Right lobe of liver (tissue), 6 donors: Measurements from ENCODE around the gene ZMIZ1. TPM values are rescaled to one million over a fixed set of nuclear protein-coding genes. Genes with fewer than 3 reads are reported as not detected.

Source experiments
- ATAC-seq, 4 donors: fragments of 200-7000 bp; cut with Tn5 transposase; one replicate each; pipeline ENCODE4 v1.9.1; 2020; ENCODE audit warnings: mild to moderate bottlenecking in 4 of 4, moderate library complexity in 4 of 4
- DNase-seq, 3 donors: peaks; one replicate each; pipeline ENCODE4 v3.0.0-alpha.2; 2020
- H3K27ac ChIP-seq, 3 donors: fragments of 200-600 bp; one replicate each; pipeline ENCODE4 v1.8.0; 2022
- H3K27me3 ChIP-seq, 2 donors: fragments of 200-600 bp; one replicate each; pipeline ENCODE4 v1.8.0; 2022
- H3K36me3 ChIP-seq, 4 donors: fragments of 200-600 bp; sonication (generic) in 1 of 4; one replicate each; pipeline versions ENCODE4 v1.5.1 to v1.8.0; 2017 to 2022; ENCODE audit warnings: control low read depth in 1 of 4
- H3K4me1 ChIP-seq, 4 donors: fragments of 200-600 bp; sonication (generic) in 1 of 4; one replicate each; pipeline versions ENCODE4 v1.5.1 to v1.8.0; 2017 to 2022; ENCODE audit warnings: control low read depth in 1 of 4
- H3K4me3 ChIP-seq, 3 donors: fragments of 200-600 bp; one replicate each; pipeline ENCODE4 v1.8.0; 2022
- H3K9me3 ChIP-seq, 4 donors: fragments of 200-600 bp; sonication (generic) in 1 of 4; one replicate each; pipeline versions ENCODE4 v1.5.1 to v1.8.0; 2017 to 2022; ENCODE audit warnings: control low read depth in 1 of 4
- CTCF ChIP-seq, 4 donors: fragments of 200-600 bp in 3 of 4; fragments of 450-650 bp in 1 of 4; IDR thresholded peaks; one replicate each; pipeline versions ENCODE4 v1.5.1 to v1.8.0; 2016 to 2022; ENCODE audit warnings: antibody characterized with exemption in 4 of 4, mild to moderate bottlenecking in 2 of 4
- POLR2A ChIP-seq: fragments of 450-650 bp; IDR thresholded peaks from one replicate; pipeline ENCODE4 v1.6.1; 2017; ENCODE audit warnings: antibody characterized with exemption, mild to moderate bottlenecking
- WGBS: methylation state at CpG from one replicate; pipeline ENCODE4 v1.1.6; 2018; ENCODE audit warnings: low coverage, low lambda C conversion rate; ENCODE audit not compliant: insufficient coverage; ENCODE audit errors: missing lambda C conversion rate; 5-methylcytosine and 5-hydroxymethylcytosine counted together
- intact Hi-C, 2 donors: fragments of 100-400 bp; cut with DNase I; formaldehyde crosslinking; loops; one replicate each; pipeline versions ENCODE4 v1.11.2 to v1.14.1; 2022
- total RNA-seq, 6 experiments: library from RNA; depleted of rRNA in 2 of 6; stranded (reverse); fragments of >200 nt in 2 of 6; fragmentation: NEBNext Ultra II Directional in 3 of 6; extraction: Animal tissue kit (Norgen Biotek cat#: 25700) in 3 of 6; gene quantifications; one replicate each; pipeline versions ENCODE4 v1.1.0 to v1.2.4, GENCODE V29; 2016 to 2023
- donor health status: DM: no; HTN: yes; CAD: no.
- donor health status: DM: no; HTN: no; CAD: no.
- donor health status: DM: no; HTN: no; CAD: no.
- donor health status: DM: no; HTN: yes; CAD: no.
- donor health status: DM: no; HTN: yes; CAD: no.

ZMIZ1 gene
- total RNA-seq, 6 experiments from 2014 or later = 9.9 to 22.8 (median 12.3) TPM

DNA sequence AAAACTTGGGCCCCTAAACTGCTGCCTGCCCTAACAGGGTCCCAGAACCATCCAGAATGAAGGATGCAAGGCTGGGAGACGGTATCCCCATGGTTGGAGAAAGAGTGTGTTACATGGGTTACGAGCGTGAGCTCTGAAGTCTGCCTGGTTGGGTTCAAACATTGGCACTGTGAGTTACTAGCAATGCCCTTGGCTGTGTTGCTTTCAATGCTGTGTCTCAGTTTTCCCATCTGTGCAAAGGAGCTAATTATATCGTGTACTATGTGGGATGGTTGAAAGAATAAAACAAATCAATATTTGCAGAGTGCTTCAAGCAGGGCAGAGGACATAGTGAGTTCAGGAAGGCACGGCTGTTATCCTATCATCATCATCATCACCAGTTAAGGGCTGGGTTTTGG lies 114.7 kb downstream of the ZMIZ1 start:
- no peaks in the 10 kb centered on the region for H3K36me3 ChIP-seq
- intact Hi-C loops = no loop called here
- TF ChIP-seq POLR2A (no peak), CTCF (IDR thresholded peaks at IDR 0.05) (no peak)
- H3K4me1 ChIP-seq = peaks cover 0 to 56% (median 28%) of the 10 kb centered on the region in 4 donors
- ATAC-seq (no peak), DNase-seq (no peak)
- no peak overlapping the region for H3K4me3 ChIP-seq
- H3K27me3 ChIP-seq = no peaks in the 10 kb centered on the region
- WGBS = 27% methylated on average over 2 of the region's 5 CpGs
- no peak overlapping the region for H3K27ac ChIP-seq
- H3K9me3 ChIP-seq = no peaks in the 10 kb centered on the region

DNA sequence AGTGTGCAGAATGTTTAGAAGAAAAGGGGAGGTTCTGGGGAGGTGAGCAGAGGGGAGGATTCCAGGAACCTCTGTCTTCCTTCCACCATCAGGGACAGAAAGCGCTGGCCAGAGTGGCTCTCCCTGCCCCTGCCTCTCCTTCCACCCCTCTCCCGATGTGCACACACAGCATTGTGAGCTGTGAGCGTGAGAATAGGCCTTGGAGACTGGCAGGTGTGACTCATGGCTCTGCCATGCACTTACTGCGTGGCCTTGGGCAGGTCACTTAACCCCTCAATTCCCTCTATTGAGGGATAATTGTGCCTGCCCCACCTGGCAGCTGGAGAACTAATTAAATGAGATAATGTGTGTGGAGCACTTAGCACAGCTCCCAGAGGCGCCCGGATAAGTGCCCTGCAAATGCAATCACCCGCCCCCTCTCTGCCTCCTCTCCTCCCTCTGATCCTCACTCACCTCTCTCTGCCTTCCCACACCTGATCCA lies 115.4 kb downstream of the ZMIZ1 start:
- no peaks in the 10 kb centered on the region for H3K36me3 ChIP-seq
- no peaks in the 10 kb centered on the region for H3K9me3 ChIP-seq
- no peak for DNase-seq
- no peaks in the 10 kb centered on the region for H3K27me3 ChIP-seq
- no peak overlapping the region for H3K4me3 ChIP-seq
- whole genome bisulfite sequencing = 64% methylated on average over 3 of the region's 7 CpGs
- H3K27ac ChIP-seq = no peak overlapping the region
- intact Hi-C loops = no loop called here
- TF ChIP-seq POLR2A = no peak
- no peak for TF ChIP-seq CTCF (IDR thresholded peaks at IDR 0.05)
- ATAC-seq = peak in 1 of 4 donors; percentile 28
- peaks cover 0 to 56% (median 30%) of the 10 kb centered on the region in 4 donors for H3K4me1 ChIP-seq

DNA sequence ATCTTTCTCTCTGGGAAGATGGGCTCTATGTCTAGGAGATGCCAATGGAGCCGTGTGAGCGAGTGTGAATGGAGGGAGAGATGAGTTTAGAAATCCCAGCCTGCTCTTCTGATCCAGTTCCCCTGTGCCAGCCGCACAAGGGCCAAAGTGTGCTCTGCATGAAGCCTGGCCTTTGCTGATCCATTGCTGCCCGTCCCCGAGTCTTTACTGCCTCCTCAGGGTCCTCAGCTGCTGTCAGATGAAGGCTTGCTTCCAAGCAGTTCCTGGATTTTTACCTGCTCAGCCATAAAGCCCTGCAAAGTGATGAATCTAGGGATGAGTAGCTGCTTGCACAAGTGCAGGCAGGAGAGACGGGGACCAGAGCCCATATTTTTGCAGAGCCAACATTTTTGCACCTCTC lies 115.9 kb downstream of the ZMIZ1 start:
- no peak overlapping the region for H3K4me3 ChIP-seq
- H3K27me3 ChIP-seq = no peaks in the 10 kb centered on the region
- H3K36me3 ChIP-seq = no peaks in the 10 kb centered on the region
- no peaks in the 10 kb centered on the region for H3K9me3 ChIP-seq
- DNase-seq = no peak
- intact Hi-C loops = no loop called here
- H3K27ac ChIP-seq = no peak overlapping the region
- WGBS = 71% methylated on average over 3 of the region's 6 CpGs
- TF ChIP-seq POLR2A (no peak), CTCF (IDR thresholded peaks at IDR 0.05) (no peak)
- H3K4me1 ChIP-seq = peaks cover 0 to 56% (median 30%) of the 10 kb centered on the region in 4 donors
- no peak for ATAC-seq

GRCh38 chr10:79185067-79185774 lies 116.5 kb downstream of the ZMIZ1 start:
- DNase-seq (no peak), ATAC-seq (peak in 2 of 4 donors; percentile 4 to 13)
- Histone ChIP-seq H3K4me1 (peaks cover 0 to 56% (median 30%) of the 10 kb centered on the region in 4 donors), H3K4me3 (no peak overlapping the region), H3K27me3 (no peaks in the 10 kb centered on the region), H3K36me3 (no peaks in the 10 kb centered on the region), H3K9me3 (no peaks in the 10 kb centered on the region), H3K27ac (peak overlapping the region; percentile 15 to 58 (median 45))
- intact Hi-C loops = no loop called here
- TF ChIP-seq CTCF (IDR thresholded peaks at IDR 0.05) (no peak), POLR2A (no peak)
- 28% methylated on average over 8 of the region's 12 CpGs for WGBS
